GM18868 (cell line): ENCODE measurements around the gene KIAA0232.
"Not testable (repeated sequence)": the region's sequence is repeated elsewhere in the genome, so short reads cannot be mapped to it uniquely, and the experiment has no call there.

Experiments used
- ATAC-seq: cut with Tn5 transposase; IDR thresholded peaks from one replicate; pipeline ENCODE4 v1.9.1; 2021; ENCODE audit warnings: mild to moderate bottlenecking, moderate library complexity; ENCODE audit not compliant: unreplicated experiment

The KIAA0232 gene

DNA sequence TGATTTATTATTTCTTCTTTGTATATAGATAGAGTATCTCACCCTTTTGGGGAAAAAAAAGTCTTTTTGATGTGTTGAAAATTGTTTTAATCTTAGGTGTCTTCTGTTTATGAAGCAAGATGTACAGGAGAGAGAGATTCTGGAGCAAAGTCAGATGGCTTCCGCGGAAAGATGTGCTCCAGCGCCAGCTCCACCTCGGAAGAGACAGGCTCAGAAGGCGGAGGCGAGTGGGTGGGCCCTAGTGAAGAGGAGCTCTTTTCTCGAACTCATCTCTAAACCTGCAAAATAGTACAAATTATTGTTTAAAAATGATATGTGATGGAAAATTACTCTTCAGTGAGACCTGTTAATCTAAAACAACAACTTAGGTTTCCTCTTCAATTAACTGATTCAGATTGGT lies 98.2 kb downstream of the KIAA0232 start:
- ATAC-seq: no peak

DNA sequence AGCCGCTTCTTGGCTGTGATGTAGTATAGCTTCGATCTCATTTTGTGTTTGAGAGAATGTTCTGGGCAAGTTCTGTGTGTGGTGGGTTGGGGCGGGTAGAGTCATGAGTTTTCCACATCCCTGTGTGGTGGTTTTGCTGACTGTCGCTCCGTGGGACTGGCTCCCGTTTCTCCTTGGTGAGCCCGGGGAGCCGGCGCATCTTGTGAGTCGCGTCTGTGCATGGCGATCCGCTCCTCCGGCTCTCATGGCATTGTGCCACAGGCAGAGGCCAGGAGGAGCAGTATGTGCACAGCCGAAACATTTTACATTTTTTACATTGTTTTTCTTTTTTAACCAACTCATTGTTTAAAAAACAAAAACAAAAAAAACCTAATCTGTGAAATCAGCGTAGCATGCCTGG lies 99.4 kb downstream of the KIAA0232 start:
- ATAC-seq: no peak

DNA sequence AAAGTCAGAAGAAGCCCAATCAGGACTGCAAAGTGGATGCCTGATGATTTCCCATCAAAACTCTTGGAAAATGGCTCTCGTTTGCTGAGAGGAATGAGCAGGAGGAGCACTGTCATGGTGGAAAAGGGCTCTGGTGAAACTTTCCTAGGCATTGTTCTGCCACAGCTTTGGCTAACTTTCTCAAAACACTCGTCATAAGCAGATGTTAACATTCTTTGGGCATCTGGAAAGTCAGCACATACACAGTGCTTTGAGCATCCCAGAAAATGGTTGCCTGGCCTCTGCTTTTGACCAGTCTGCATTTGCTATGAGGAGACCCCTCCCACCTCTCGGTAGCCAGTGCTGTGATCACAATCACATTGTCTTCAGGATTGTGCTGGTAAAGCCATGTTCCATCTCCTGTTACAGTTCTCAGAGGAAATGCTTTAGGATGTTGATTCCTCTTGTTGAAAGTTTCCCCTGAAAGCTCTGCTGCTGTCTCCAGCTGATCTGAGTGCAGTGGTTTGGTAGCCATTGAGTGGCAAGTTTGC lies 101.9 kb downstream of the KIAA0232 start:
- ATAC-seq: no peak

DNA sequence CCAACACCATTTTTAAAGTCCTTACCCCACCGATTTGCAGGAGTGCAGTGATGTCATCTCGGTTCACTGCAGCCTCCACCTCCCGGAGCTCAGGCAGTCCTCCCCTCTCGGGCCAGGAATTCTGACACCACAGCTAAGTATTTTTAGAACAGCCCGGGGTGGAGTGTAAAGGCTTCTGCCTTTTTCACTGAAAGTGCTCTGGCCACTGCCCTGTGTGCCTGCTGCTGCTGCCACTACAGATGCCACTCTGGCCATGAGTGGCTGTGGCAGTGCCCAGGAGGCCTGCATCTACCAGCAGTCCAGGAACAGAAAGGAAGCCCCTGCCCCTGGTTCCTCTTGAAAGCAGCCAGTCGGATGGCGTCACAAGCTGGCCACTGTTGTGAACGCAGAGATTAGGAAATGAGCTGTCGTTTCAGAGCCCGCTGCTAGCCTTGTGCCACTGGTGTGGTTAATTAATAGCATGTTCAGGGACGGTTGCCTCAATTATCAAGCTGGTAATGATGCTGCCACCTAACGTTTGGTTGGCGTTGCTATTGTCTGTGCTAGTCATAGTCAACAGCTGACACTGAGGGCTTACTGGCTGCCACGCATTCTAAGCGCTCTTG lies 103.5 kb downstream of the KIAA0232 start:
- ATAC-seq: no peak

DNA sequence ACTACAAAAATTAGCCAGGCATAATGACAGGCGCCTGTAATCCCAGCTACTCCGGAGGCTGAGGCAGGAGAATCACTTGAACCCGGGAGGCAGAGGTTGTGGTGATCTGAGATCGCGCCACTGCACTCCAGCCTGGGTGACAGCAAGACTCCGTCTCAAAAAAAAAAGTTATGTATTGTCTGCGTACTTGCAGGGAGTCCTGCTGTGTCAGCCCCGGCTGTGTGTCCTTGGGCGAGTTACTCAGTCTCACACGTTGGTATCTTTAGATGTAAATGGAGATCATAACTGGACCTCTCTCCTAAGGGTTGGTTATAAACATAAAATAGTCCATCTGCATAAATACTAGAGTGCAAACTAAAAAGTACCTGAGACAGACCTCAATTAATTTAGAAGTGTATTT lies 104.4 kb downstream of the KIAA0232 start:
- no peak for ATAC-seq

DNA sequence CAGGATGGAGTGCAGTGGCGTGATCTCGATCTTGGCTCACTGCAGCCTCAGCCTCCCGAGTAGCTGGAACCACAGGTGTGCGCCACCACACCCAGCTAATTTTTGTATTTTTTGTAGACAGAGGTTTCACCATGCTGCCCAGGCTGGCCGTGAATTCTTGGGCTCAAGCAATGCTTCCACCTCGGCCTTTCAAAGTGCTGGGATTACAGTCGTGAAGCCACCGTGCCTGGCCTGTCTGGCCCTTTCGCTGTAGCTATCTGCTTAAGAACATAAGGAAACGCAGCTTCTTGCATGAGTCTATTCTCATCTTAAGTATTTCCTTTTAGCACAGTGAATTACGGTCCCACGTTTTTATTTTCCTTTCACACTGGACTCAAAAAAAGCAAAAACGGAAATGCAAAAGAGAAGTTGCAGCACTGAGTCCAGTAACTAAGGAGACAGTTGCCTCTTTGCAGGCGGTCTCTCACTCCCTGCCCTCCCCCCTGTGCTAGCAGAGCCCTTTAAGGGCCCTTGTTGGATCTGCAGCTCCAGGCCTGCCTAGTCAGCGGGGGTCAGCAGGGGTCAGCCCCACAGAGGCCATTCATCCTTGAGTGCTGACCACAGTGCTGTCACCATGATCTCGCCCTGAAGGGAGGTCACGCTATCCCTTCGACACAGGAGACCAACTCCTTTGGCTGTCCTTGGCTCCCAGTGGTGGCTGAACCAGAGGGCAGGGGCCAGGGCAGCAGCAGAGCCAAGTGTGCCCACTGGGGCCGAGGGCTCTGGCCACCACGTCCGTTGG lies 105.3 kb downstream of the KIAA0232 start:
- ATAC-seq: no peak

DNA sequence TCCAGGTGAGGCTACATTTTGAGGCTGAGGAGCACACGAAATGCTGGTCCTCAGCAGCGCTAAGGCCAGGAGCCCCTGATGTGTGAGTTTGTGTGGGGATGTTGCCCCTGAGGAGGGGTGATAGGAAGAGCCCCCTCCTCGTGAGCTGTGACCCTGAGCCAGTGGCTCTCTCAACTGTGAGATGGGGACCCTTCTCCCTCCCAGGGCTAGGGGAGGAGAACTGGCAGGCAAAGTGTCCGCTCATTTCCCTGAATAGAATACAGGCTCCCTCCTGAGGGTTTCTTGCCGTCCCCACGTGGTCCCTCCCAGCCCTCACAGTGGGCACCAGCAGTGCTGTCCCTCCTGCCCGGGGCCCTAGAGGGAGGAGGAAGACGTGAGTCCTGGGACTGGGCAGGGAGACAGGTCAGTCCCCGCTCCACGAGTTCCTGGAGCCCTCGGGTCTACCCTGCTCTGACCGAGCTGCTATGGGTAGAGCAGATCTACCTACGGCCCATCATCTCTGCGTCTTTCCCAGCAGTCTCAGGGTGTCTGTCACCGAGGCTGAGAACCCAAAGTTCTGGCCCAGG lies 106.1 kb downstream of the KIAA0232 start:
- no peak for ATAC-seq

DNA sequence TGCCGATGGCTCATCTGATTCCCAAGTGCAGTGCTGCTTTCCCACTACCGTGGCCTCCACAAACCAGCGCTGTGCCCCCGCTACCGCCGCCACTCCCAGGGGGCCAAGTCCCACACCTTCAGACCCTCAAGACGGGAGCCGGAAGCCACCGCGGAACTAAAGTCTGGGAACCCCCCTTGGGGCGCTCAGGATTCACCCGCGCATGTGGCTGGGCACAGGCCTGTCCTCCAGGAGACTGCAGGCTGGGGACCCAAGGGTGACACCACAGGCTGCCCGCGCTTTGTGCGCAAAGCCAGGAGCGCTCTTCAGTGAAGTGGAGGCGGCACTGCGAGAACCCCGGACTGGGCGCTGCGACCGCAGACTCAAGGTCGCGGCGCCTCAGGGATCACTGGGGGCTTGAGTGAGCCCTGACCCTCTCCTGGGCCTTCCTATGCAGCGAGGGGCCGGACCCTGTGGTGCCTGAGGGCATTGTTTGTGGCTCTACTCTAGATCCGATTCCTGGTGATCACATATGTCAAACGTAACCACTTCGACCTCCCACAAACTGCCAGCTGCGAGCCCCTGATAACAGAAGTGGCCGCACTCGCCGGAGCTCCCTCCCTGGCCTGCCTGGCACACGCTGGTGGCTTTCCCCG lies 106.7 kb downstream of the KIAA0232 start:
- ATAC-seq: no peak

DNA sequence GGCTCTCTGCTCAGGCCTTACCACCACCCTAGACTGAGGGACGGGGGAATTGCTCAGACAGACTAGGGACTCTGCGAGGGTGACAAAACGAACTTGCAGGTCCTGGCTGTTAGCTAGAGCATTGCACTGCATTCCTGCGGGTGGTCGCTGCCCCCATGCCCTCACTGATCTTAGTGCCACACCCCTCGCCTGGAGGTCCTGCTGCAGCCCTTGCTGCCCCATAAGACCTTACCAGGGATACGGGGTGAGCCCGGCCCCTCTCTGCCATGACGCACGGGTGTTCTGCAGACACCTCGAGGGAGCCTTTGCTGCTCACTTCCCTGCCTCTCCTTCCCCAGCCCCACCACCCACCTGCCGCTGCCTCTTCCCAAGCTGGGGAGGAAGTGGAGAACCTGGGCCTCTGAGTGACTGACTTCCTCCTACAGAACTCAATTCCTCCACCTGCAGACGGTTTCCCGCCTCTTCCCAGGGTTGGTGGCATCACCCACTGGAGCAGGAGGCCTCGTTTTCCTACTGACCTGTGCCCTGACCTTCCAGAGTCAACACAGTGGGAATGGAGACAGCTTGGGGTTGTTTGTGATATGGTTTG lies 107.3 kb downstream of the KIAA0232 start:
- ATAC-seq: no peak

DNA sequence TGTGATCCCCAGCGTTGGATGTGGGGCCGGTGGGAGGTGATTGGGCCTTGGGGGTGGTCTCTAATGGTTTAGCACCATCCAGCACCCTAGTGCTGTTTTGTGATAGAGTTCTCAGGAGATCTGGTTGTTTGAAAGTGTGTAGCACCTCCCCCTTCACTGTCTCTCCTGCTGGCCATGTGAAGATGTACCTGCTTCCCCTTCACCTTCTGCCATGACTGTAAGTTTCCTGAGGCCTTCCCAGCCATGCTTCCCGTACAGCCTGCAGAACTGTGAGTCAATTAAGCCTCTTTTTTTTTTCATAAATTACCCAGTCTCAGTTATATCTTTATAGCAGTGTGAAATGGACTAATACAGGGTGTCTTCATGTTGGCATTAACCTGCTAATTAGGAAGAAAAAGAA lies 107.8 kb downstream of the KIAA0232 start:
- ATAC-seq: no peak

DNA sequence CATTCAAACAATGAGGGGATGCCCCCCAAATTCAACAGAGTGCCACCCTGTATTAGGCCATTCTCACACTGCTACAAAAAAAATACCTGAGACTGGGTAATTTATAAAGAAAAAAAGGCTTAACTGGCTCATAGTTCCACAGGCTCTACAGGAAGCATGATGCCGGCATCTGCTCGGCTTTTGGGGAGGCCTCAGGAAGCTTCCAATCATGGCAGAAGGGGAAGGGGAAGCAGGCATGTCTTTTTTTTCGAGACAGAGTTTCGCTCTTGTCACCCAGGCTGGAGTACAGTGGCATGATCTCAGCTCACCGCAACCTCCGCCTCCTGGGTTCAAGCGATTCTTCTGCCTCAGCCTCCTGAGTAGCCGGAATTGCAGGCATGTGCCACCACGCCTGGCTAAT lies 108.4 kb downstream of the KIAA0232 start:
- not testable (repeated sequence) for ATAC-seq

DNA sequence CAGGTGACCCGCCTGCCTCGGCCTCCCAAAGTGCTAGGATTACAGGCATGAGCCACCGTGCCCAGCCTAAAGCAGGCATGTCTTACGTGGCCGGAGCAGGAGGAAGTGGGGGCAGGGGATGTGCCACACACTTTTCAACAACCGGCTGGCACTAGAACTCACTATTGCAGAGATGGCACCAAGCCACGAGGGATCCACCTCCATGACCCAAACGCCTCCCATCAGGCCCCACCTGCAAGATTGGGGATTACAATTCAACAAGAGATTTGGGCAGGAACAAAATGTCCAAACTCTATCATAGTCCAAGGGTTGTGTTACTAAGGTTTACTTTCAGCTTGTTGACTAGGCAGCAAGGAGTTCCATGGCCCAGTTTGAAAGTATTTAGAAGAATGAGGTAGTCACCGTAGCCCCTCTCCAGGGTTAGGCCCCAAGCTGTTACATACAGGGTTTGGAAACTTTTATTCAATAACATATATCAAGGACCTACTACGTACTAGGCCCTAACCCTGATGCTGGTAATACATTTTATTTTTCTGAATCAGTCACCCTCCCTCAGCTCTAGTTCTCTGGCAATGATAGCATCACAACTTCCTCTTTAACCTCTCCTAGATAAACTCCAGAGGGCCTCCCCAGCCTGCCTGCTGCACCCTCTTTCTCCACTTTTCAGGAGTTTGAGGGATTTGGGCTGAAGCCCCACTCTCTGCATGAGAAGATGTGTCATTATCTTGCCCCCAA lies 109.1 kb downstream of the KIAA0232 start:
- no peak for ATAC-seq

DNA sequence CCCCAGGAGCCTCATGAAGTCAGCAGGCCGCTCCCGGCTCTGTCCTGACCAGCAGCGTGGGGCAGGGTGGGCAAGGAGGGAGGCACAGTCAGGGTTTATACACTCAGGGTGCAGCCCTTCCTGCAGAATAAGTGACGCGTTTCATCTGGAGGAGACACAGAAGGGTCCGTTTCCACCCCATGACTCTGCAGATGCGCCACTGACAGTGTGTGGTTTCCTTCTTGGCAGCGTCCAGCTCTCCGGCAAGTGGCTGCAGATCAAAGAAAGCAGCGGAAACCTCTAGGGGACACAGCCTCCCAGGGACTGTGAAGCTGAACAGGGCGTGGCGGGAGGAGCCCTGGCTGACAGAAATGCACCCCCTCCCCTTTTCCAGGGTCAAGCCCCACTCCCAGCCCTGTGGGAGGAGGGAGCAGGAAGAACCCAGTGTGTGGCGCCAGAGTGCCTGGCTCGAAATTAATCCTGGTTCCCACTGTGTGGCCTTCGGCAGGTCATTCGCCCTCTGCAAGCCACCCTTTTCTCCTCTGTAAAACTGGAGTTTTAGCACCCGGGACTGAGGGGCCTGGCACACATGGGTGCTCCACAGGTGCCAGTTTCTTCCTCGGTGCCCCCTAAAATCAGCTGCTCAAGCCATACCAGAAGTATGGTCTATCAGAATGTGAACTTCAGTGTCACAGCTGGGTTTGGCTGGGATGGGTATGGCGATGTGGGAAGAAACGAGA lies 109.8 kb downstream of the KIAA0232 start:
- no peak for ATAC-seq

DNA sequence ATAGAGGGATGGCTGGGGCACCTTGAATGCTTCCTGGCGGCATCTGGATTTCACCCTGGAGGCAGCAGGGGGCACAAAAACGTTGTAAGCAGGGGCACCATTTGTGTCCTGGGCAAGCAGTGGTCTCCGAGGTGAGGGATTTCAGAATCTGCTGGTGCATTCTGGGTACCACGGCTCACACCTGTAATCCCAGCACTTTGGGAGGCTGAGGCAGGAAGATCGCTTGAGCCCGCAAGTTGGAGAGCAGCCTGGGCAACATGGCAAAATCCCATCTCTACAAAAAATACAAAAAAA lies 110.3 kb downstream of the KIAA0232 start:
- ATAC-seq: no peak

DNA sequence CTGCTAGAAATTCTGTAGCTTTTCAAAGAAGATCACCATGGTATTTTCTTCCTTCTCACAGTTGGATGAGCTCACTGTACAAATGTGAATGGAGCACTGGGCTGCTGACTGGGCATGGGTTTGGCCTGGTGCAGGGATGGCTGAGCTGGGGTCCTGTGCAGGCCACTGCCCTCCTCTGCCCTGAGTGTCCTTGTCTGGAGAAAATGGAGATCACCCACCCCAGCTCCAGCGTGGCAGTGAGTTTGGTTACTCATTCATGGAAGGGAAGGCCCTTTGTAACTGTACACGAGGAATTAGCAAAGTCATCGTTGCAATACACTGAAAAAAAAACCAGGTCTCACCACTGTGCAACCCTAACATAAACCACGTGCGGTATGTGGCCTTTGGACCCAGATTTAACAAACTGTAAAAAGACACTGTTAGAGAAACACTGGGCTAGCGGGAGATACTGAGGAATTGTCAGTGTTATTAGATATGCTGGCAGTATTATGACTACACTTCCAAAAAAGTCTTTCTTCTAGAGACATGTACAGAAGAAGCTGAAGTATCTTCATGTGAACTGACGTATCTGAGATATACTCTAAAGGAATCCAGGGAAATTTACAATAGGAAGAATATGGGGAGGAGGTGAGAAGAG lies 111.0 kb downstream of the KIAA0232 start:
- ATAC-seq: no peak

DNA sequence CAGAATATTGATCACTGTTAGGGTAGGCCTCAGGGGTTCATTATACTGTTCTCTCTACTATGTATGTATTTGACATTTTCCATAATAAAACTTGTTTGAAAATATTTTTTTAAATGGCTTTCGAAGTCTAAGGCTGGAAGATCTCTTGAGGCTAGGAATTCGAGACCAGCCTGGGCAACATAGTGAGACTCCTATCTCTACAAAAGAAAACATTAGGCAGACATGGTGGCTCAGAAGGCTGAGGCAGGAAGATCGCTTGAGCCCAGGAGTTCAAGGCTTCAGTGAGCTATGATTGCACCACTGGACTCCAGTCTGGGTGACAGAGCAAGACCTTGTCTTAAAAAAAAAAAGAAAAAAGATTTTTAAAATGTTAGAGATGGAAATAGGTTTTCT lies 111.6 kb downstream of the KIAA0232 start:
- no peak for ATAC-seq

DNA sequence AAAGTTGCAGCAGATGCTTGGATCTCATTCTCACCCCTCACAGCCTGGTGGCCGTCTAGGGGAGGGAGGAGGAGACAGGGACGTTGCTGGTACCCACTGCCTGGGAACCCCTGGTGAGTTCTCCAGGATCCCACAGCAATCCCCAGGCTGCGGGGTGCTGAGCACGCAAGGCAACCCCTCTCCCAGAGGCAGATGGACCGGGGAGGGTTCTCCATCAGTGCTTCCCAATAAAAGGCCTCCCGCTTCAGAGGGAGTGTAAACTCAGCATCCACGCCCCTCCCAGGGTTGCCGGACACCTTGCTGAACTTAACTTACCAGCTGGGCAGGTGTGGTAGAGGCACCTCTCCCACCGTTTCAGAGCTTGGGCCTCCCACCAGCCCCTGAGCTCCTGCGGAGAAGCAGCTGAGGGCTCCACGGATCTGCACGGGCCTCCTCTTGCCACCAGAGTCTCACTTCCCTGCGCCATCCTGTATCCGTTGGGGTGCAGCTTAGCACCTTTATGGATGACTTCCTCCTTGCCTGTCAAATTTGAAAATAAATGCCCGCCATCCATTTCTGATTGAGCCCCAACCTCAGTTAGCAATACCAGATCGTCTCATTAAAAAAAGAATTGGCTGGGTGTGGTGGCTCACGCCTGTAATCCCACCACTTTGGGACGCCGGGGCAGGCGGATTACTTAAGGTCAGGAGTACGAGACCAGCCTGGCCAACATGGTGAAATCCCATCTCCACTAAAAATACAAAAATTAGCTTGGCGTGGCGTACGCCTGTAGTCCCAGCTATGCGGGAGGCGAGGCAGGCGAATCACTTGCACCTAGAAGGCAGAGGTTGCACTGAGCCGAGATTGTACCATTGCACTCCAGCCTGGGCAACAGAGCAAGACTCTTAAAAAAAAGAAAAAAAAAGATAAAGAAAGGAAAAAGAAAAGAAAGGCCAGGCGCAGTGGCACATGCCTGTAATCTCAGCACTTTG lies 112.3 kb downstream of the KIAA0232 start:
- ATAC-seq: no peak

DNA sequence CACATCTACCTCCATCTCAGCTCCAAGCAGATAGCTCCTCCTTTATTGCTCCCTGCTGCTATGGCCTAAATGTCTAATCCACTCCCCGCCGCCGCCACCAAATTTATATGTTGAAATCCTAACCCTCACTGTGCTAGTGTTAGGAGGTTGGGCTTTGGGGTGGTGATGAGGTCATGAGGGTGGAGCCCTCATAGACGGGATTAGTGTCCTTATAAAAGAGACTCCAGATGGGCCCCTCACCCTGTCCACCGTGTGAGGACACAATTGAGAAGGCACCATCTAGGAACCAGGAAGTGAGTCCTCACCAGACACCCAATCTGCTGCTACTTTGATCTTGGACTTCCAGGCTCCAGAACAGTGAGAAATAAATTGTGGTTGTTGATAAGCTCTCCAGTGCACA lies 113.5 kb downstream of the KIAA0232 start:
- no peak for ATAC-seq

DNA sequence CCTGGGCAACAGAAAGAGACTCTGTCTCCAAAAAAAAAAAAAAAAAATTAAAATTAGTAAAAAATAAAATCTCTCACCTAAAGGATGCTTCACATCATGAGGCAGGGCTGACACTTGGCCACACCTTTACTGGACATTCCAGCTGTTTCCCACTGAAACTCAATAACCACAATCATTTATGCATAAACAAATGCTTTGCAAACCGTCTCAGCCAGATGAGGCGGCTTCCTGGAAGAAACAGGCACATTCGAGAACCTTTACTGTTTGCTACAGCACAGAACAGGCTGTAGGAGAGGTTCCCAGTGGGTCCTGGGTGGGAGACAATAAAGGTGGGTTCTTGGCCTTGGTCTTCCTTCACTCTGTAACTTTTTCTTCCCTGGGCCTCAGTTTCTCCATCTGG lies 116.2 kb downstream of the KIAA0232 start:
- ATAC-seq: no peak
